ENCODE measurements around the gene OLFML1.

The OLFML1 gene

DNA sequence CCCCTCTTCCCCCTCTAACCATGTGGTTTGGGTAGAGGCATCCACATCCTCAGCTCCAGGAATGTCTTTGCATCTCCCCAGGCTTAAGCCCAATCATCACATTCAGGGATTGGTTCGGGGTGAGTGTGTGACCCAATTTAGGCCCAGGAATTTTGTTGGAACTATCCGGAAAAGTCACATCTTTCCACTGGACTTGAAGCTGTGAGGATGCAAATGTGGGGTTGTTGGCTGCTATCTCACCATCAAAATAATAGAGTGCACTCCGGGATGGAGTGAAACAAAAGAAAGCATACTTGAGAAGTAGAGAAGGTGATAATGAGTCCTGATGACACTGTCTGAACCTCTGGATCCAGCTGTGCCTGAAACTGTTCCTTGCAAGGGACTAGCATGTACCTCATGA, 33.8 kb upstream of the OLFML1 start:
- ChIA-PET POLR2A (ENCODE audit: low non-redundant PET) (no interaction called here), CTCF (interaction anchor here (0.7 to 1.9 kb wide), 2 partner anchors 9 to 357 kb away, joined by 4 to 9 read pairs; no protein-coding TSS in a partner anchor)
- H3K27ac ChIP-seq: no peak overlapping the region
- DNase-seq (ENCODE audit: low spot score): no peak
- TF ChIP-seq, protein P1, sequence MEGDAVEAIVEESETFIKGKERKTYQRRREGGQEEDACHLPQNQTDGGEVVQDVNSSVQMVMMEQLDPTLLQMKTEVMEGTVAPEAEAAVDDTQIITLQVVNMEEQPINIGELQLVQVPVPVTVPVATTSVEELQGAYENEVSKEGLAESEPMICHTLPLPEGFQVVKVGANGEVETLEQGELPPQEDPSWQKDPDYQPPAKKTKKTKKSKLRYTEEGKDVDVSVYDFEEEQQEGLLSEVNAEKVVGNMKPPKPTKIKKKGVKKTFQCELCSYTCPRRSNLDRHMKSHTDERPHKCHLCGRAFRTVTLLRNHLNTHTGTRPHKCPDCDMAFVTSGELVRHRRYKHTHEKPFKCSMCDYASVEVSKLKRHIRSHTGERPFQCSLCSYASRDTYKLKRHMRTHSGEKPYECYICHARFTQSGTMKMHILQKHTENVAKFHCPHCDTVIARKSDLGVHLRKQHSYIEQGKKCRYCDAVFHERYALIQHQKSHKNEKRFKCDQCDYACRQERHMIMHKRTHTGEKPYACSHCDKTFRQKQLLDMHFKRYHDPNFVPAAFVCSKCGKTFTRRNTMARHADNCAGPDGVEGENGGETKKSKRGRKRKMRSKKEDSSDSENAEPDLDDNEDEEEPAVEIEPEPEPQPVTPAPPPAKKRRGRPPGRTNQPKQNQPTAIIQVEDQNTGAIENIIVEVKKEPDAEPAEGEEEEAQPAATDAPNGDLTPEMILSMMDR (conservative IDR thresholded peaks at IDR 0.05; ENCODE audit: low read depth): no peak

DNA sequence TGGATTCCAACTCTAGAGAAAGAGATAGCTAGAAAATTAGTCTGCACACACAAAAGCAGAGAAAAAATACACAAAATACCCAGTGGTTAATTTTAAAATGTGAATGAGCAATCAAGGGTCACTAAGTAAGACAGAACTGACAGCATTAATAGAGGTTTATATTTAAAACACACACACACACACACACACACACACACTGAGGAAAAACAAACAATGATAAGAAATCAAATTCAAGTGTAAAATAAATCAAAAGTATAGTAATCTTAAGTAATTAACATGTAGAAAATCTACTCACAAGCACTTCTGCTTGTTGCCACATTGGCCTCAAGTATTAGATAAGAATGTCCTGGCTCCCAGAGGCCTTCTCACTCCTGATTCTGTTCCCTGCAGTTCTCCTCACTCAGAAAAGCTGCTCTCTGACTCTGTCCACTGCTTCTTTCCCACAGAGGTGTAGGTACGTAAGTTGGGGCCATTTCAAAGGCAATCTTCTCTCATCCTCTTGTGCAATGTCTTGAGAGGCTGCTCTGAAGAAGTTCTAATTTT, 33.3 kb upstream of the OLFML1 start:
- H3K27ac ChIP-seq: no peak overlapping the region
- POLR2A ChIA-PET (ENCODE audit: low non-redundant PET): no interaction called here
- CTCF ChIA-PET: interaction anchor here (0.7 to 1.9 kb wide), 2 partner anchors 9 to 358 kb away, joined by 4 to 9 read pairs; no protein-coding TSS in a partner anchor
- TF ChIP-seq, protein P1 (conservative IDR thresholded peaks at IDR 0.05; ENCODE audit: low read depth): no peak
- DNase-seq (ENCODE audit: low spot score): no peak

DNA sequence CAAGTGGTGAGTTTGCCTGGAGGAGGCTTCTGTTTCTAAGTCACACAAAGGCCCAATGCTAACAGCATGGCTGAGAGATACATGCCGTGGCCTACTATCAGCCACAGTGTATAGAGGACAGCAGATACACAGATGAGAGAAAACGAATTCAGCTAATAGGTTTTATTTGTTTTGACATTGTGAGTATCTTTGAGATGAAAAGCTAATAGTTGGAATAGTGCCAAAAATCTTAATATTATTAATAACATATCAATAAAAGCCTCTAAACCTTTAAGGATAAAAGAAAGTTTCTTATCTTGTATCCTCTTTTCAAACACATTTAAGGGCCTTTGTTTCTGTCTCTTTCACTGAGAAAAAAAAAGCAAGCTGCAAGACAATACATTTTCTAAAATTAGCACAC, 30.5 kb upstream of the OLFML1 start:
- CTCF ChIA-PET: interaction anchor here (0.6 to 1.4 kb wide), 3 partner anchors 13 to 405 kb away, joined by 3 read pairs; no protein-coding TSS in a partner anchor

DNA sequence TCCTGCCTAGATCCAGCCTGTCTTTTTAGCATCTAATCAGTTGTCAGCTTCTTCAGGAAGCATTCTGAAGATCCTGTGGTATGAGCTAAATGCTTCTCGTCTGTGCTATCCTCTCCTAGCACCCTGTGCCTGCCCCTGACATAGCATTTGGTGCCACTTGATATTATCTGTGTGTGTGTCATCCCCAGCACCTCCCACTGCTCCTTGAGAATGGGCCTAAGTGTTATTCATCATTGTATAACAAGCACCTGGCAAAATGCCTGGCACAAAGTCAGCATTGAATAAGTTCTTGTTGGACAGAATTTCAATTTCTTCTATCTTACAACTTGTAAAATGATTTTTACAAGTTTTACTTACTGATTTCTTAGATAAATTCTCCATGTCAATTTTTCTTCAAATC, 28.1 kb upstream of the OLFML1 start:
- no peak overlapping the region for H3K27ac ChIP-seq
- ChIA-PET CTCF (no interaction called here), POLR2A (ENCODE audit: low non-redundant PET) (no interaction called here)
- peak; percentile 32 for DNase-seq (ENCODE audit: low spot score)
- TF ChIP-seq, protein P1 (conservative IDR thresholded peaks at IDR 0.05; ENCODE audit: low read depth): no peak

More for the DNA sequence above, 30.5 kb upstream of the OLFML1 start:
- TF ChIP-seq, protein P1 (conservative IDR thresholded peaks at IDR 0.05; ENCODE audit: low read depth): no peak
- no peak overlapping the region for H3K27ac ChIP-seq
- POLR2A ChIA-PET (ENCODE audit: low non-redundant PET): interaction anchor here (0.6 kb wide), 1 partner anchor 30 kb away, joined by 3 read pairs; the partner anchor contains the start of gene OLFML1
- no peak for DNase-seq (ENCODE audit: low spot score)

DNA sequence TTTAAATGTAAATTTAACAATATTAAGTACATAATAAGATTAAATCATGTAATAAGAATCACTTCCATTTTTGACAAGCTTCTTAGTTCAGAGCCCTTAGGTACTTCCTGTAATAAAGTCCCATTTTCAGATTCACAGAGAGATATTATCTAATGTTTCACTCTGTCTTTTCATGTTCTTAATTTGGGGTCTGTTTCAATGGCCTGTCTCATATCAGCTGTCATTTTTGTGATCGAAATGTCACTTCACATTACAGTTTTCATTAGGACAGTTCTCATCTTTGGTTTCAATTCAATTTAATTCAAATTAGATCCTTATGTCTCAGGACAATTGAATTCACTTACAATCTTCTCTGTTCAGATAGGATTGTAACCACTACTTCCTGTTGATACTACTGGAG, 22.6 kb upstream of the OLFML1 start:
- TF ChIP-seq, protein P1 (conservative IDR thresholded peaks at IDR 0.05; ENCODE audit: low read depth): no peak
- CTCF ChIA-PET: no interaction called here
- H3K27ac ChIP-seq: no peak overlapping the region
- DNase-seq (ENCODE audit: low spot score): no peak
- POLR2A ChIA-PET (ENCODE audit: low non-redundant PET): no interaction called here

DNA sequence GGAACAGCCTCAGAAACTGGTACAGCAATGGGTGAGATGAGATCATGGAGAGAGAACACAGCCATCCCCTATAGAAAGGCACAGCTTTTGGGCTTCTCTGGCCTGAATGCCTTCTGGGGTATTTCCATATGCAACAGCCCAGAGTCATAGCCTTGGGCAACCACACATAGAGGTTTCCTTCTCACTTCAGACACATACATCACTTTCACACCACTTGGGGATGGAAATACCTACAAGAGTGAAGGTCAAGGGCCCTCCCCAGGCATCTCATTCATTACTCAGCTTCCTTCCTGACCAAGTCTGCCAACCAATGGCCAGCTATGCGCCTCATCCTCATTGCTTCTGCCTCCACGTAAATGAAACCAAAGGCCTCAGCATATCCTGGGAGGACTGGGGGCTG, 17.7 kb upstream of the OLFML1 start:
- TF ChIP-seq, protein P1 (conservative IDR thresholded peaks at IDR 0.05; ENCODE audit: low read depth): no peak
- ChIA-PET CTCF (no interaction called here), POLR2A (ENCODE audit: low non-redundant PET) (no interaction called here)
- DNase-seq (ENCODE audit: low spot score): no peak
- no peak overlapping the region for H3K27ac ChIP-seq

All from RWPE1 (cell line).